GM12864 (cell line): Measurements from ENCODE around the gene SNAI3.

Experiments used
- DNase-seq: peaks from one replicate; pipeline ENCODE4 v3.0.0-alpha.2; 2011; ENCODE audit warnings: low read depth
- H3K4me3 ChIP-seq: 2 replicates; pipeline ENCODE4 v1.5.1; 2011; ENCODE audit warnings: mild to moderate bottlenecking, low read depth, low read length, control low read depth
- CTCF ChIP-seq: IDR thresholded peaks from 2 replicates; pipeline ENCODE4 v1.5.1; 2011; ENCODE audit warnings: low read depth, mild to moderate bottlenecking, moderate library complexity, low read length, control low read depth, inconsistent platforms; ENCODE audit errors: missing control alignments

Gene SNAI3

DNA sequence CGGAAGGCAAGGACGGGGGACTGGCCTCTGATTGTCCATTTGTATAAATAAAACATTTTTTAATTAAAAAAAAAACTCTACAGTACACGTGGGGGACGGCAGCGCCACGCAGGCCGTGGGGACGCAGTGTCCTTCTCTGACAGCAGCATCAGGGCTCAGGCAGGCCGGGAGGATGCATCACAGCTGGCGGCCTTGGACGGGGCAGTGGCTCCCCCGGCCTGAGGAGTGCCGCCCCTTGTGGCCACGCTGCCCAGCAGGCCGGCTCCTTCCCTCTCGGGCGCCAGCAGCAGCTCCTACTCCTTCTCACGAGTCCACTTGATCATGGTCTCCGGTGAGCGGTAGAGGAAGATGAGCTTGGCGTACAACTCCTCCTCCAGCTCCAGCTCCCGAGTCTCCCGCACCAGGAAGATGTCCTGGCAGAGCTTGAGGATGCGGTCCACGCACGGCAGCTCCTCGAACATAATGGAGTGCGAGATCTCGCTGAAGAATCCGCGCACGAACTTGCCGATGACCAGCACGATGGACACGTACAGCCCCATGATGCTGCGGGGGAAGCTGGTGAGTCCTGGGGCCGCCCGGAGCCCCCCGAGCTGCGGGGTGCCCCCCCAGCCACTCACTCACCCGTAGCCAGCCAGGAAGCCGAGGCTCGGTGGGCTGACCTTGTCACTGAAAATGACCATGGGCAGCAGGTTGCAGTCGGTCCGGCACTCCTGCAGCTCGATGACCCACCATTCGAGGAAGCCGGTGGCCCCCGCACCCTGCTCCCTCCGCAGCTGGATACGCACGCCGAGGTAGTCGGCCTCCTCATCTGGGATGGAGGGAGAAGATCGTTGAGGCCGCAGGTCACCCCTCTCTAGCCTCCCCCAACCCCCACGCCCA lies 29.2 kb upstream of the SNAI3 start:
- H3K4me3 ChIP-seq = no peak overlapping the region
- no peak for DNase-seq
- no peak for TF ChIP-seq CTCF

- no peak for TF ChIP-seq CTCF
- DNase-seq = no peak
- H3K4me3 ChIP-seq = no peak overlapping the region
Measured at GRCh38 chr16:88714420-88715302, 28.4 kb upstream of the SNAI3 start.

GRCh38 chr16:88713568-88714419 lies 27.5 kb upstream of the SNAI3 start:
- no peak overlapping the region for H3K4me3 ChIP-seq
- TF ChIP-seq CTCF = no peak
- DNase-seq = no peak

GRCh38 chr16:88713054-88713453 lies 26.7 kb upstream of the SNAI3 start:
- no peak for TF ChIP-seq CTCF
- H3K4me3 ChIP-seq = no peak overlapping the region
- DNase-seq = no peak

DNA sequence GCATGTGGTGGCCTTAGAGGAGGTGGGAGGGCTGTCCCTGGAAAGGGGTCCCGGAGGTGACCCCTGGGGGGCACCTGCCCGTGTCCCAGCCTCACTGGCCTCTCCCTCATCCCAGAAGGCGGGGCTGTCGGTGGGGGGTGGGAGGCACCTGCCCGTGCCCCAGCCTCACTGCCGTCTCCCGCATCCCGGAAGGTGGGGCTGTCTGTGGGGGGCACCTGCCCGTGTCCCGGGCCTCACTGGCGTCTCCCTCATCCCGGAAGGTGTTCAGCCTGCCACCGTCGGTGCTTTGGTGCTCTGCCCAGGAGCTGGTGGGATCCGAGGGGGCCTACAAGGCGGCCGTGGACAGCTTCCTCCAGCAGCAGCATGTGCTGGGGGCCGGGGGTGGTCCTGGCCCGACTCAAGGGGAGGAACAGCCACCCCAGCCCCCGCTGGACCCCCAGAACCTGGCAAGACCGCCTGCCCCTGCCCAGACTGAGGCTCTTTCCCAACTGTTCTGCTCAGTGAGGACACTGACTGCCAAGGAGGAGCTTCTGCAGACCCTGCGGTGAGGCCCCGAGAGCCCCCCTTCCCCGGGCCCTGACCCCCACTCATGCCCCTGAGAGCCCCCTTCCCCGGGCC lies 26.2 kb upstream of the SNAI3 start:
- no peak for TF ChIP-seq CTCF
- DNase-seq = no peak
- no peak overlapping the region for H3K4me3 ChIP-seq

DNA sequence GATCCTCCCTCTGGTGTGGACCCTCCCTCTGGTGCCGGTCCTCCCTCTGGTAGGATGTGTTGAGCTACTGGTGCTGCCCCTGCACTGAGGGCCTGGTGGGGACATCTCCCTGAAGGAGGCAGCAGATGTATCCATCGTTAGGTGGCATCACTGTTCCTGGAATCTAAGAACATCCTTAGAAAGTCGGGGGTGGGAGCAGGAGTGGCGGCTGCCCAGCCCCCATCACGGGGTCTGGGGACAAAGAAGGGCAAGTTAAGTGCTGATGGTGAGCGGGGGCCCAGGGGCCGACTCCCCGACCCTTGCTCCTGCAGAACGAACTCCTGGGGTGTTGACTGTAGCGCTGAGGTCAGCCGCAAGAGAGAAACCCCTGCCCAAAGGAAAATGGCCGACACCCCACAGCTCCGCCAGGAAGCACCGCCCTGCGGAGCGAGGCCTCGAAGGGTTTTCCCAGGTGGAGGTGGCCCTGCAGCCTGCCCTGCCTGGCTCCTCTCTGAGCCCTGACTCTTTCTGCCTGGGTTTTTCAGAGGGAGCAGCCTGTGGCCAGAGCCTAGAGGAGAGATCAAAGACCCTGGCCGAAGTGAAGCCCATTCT lies 25.5 kb upstream of the SNAI3 start:
- TF ChIP-seq CTCF = no peak
- H3K4me3 ChIP-seq = no peak overlapping the region
- no peak for DNase-seq
